ENCODE measurements around the gene EFCC1.

DNA sequence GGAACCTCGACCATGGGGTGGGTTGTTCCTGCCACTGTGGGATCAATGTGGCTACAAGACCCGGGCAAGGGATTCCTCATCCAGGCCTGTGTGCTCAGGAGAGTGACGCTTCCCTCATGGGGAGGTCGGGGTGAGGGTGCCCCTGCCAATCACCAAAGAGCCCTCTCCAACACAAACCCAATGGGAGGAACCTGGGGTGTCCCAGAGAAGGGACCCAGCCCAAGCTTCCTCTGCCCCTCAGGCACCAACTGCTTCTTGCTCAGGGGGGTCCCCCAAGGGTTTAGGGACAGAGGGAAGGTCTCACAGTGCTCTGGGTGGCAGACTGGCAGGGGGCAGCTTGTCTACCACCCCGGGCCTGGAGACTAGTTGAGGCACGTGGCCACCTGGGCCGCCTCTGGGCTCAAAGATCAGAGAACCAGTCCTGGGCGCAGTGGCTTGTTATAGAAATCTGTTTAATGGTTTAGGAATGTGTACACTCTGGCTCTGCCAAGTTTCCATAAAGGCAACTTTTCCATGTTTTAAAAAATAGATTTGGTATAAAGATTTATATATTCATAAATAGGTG is 86.1 kb downstream of the EFCC1 start:
- TF ChIP-seq, protein P1, sequence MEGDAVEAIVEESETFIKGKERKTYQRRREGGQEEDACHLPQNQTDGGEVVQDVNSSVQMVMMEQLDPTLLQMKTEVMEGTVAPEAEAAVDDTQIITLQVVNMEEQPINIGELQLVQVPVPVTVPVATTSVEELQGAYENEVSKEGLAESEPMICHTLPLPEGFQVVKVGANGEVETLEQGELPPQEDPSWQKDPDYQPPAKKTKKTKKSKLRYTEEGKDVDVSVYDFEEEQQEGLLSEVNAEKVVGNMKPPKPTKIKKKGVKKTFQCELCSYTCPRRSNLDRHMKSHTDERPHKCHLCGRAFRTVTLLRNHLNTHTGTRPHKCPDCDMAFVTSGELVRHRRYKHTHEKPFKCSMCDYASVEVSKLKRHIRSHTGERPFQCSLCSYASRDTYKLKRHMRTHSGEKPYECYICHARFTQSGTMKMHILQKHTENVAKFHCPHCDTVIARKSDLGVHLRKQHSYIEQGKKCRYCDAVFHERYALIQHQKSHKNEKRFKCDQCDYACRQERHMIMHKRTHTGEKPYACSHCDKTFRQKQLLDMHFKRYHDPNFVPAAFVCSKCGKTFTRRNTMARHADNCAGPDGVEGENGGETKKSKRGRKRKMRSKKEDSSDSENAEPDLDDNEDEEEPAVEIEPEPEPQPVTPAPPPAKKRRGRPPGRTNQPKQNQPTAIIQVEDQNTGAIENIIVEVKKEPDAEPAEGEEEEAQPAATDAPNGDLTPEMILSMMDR (IDR thresholded peaks at IDR 0.05): no peak
- TF ChIP-seq POLR2AphosphoS5 (IDR thresholded peaks at IDR 0.05): peak in 1 of 3 donors; percentile 19

Data from transverse colon (tissue), 4 donors.